ENCODE data around the gene WFDC12. TPM values are rescaled to one million over a fixed set of nuclear protein-coding genes. Genes with fewer than 3 reads are reported as not detected.

The WFDC12 gene
- polyA plus RNA-seq, 4 donors = 0.07 to 0.09 TPM; not detected in 2

DNA sequence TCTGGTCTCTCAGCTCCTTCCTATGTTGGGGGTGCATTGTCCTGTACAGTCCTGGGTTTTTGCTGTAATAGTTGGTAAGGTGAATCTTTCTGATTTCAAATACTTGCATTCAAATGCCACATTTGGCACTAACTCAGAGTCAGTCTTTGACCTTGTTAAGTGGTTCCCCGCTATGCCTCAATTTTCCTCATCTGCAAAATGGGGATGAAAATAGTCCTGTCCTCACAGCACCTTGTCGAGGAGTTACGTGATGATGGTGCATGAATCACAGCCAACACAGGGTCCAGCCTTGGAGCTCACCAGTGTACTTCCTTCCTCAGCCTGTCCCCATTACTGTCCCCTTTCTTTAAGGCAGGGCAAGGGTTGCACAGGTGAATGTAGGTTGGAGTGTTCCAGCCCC lies 10.4 kb downstream of the WFDC12 start:
- Histone ChIP-seq H3K4me1 (ENCODE audit: control insufficient read depth in 3 of 3, insufficient read depth in 2 of 3, low read depth in 1 of 3, low read length in 2 of 3) (peaks cover 0 to 5% (median 0%) of the 10 kb centered on the region in 3 donors), H3K36me3 (ENCODE audit: control insufficient read depth in 3 of 3, insufficient read depth in 2 of 3, low read depth in 1 of 3, low read length in 3 of 3) (no peaks in the 10 kb centered on the region), H3K27me3 (ENCODE audit: control insufficient read depth in 3 of 3, insufficient read depth in 3 of 3, low read length in 3 of 3) (peaks cover 0 to 9% (median 4%) of the 10 kb centered on the region in 3 donors), H3K4me3 (ENCODE audit: low read depth in 1 of 3, low read length in 3 of 3) (no peak overlapping the region), H3K27ac (ENCODE audit: low read depth in 1 of 3, low read length in 2 of 3) (no peak overlapping the region), H3K9me3 (ENCODE audit: control insufficient read depth in 2 of 2, insufficient read depth in 1 of 2, low read depth in 1 of 2, low read length in 1 of 2) (no peaks in the 10 kb centered on the region)
- DNase-seq (no peak), FAIRE-seq (no peak)
- 90 to 95% (median 94%) methylated on average over 3 of the region's 3 CpGs for WGBS, 3 donors

DNA sequence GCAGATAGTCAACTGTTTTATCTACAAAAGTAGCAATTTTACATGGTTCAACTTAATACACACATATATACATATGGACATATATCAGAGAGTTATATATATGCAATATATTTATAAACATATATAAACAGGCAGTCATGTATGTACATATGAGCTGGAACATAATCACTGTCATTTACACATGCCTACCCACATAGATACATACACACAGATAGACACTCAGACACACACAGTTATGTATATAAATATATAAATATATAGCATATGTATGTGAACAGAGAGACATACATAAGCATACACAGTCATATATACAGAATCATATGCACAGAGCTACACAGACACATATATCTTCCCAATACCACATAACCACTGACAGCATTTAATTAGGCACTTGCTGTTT lies 11.5 kb downstream of the WFDC12 start:
- no peaks in the 10 kb centered on the region for H3K36me3 ChIP-seq (ENCODE audit: control insufficient read depth in 3 of 3, insufficient read depth in 2 of 3, low read depth in 1 of 3, low read length in 3 of 3)
- peaks cover 0 to 9% (median 4%) of the 10 kb centered on the region in 3 donors for H3K27me3 ChIP-seq (ENCODE audit: control insufficient read depth in 3 of 3, insufficient read depth in 3 of 3, low read length in 3 of 3)
- FAIRE-seq (no peak), DNase-seq (no peak)
- no peak overlapping the region for H3K4me3 ChIP-seq (ENCODE audit: low read depth in 1 of 3, low read length in 3 of 3)
- no peak overlapping the region for H3K27ac ChIP-seq (ENCODE audit: low read depth in 1 of 3, low read length in 2 of 3)
- peaks cover 0 to 5% (median 0%) of the 10 kb centered on the region in 3 donors for H3K4me1 ChIP-seq (ENCODE audit: control insufficient read depth in 3 of 3, insufficient read depth in 2 of 3, low read depth in 1 of 3, low read length in 2 of 3)
- H3K9me3 ChIP-seq (ENCODE audit: control insufficient read depth in 2 of 2, insufficient read depth in 1 of 2, low read depth in 1 of 2, low read length in 1 of 2) = no peaks in the 10 kb centered on the region

DNA sequence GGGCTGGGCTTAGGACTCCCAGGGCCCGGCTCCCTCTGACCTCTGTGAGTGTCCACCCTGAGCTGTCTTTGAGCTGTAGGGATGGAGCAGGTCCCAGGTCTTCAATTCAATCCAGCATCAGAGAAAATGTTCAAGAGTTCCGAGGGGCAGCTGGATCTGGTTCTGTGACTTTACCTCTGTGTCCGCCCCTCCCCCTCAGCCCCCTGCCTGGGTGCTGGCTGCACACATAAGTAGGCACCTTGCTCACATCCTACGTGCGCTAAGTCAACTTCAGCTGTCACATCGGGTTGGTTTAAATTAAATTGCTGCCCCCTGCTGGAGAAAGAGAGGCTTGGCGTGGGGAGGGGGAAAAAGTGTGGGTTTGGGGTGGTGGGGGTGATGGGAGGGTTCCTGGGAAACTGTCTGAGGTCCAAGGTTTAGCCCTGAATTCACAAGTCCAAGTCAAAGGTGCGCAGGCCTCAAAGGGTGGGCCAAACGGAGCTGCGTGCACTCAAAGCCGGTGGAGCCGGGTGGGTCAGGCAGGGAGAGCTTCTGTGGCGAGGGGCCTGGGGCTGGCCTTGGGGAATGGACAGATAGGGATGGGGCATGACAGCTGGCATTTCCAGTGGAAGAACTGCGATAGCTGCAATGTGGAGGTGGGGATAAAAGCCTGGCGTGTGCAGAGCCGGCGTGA lies 12.3 kb downstream of the WFDC12 start:
- DNase-seq = no peak
- Histone ChIP-seq H3K27ac (ENCODE audit: low read depth in 1 of 3, low read length in 2 of 3) (no peak overlapping the region), H3K9me3 (ENCODE audit: control insufficient read depth in 2 of 2, insufficient read depth in 1 of 2, low read depth in 1 of 2, low read length in 1 of 2) (no peaks in the 10 kb centered on the region), H3K36me3 (ENCODE audit: control insufficient read depth in 3 of 3, insufficient read depth in 2 of 3, low read depth in 1 of 3, low read length in 3 of 3) (no peaks in the 10 kb centered on the region), H3K4me3 (ENCODE audit: low read depth in 1 of 3, low read length in 3 of 3) (no peak overlapping the region), H3K27me3 (ENCODE audit: control insufficient read depth in 3 of 3, insufficient read depth in 3 of 3, low read length in 3 of 3) (peaks cover 0 to 9% (median 7%) of the 10 kb centered on the region in 3 donors), H3K4me1 (ENCODE audit: control insufficient read depth in 3 of 3, insufficient read depth in 2 of 3, low read depth in 1 of 3, low read length in 2 of 3) (peaks cover 0 to 5% (median 0%) of the 10 kb centered on the region in 3 donors)
- WGBS, 3 donors = 52 to 67% (median 64%) methylated on average over 17 of the region's 17 CpGs
- FAIRE-seq = no peak

DNA sequence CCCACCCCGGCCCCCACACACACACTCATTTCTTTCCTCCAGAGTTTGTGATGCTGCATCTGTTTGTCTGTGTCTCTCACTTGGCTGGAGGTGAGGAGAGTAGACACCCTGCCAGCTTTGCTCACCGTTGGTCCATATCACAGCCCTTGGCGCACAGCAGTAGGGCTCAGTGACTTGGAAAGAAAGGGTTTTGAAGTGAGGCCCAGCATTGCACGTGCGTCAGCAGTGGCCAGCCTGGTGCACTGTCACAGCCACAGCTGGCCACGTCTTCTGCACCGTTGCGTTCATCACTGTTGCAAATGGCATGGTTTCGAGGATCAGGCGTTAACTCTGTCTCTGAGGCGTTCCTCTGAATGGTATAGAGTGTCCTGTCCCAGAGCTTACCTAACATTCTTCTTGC lies 13.0 kb downstream of the WFDC12 start:
- Histone ChIP-seq H3K4me3 (ENCODE audit: low read depth in 1 of 3, low read length in 3 of 3) (no peak overlapping the region), H3K9me3 (ENCODE audit: control insufficient read depth in 2 of 2, insufficient read depth in 1 of 2, low read depth in 1 of 2, low read length in 1 of 2) (no peaks in the 10 kb centered on the region), H3K27ac (ENCODE audit: low read depth in 1 of 3, low read length in 2 of 3) (no peak overlapping the region), H3K4me1 (ENCODE audit: control insufficient read depth in 3 of 3, insufficient read depth in 2 of 3, low read depth in 1 of 3, low read length in 2 of 3) (peaks cover 0 to 5% (median 0%) of the 10 kb centered on the region in 3 donors), H3K36me3 (ENCODE audit: control insufficient read depth in 3 of 3, insufficient read depth in 2 of 3, low read depth in 1 of 3, low read length in 3 of 3) (no peaks in the 10 kb centered on the region), H3K27me3 (ENCODE audit: control insufficient read depth in 3 of 3, insufficient read depth in 3 of 3, low read length in 3 of 3) (peaks cover 0 to 9% (median 7%) of the 10 kb centered on the region in 3 donors)
- DNase-seq (no peak), FAIRE-seq (no peak)
- WGBS, 3 donors = 79 to 87% (median 85%) methylated on average over 11 of the region's 11 CpGs

DNA sequence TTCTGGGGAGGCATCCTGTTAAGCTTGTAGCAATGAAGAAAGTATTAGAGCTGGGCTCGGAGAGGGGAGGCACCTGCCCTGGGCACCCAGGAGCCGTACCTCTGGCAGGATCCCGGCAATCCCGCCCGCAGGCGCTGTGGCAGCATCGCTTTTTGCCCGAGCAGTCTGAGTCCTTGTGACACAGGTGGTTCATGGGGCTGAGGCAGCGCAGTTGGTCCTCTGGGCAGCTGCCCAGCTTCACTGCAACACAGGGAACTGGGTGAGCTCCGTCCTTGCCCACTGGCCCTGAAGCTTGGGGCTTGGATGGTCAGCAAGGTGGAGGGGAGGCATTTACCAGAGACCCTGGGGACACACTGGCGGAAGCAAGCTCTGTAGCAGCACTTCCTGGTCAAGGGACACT lies 14.0 kb downstream of the WFDC12 start:
- DNase-seq (no peak), FAIRE-seq (no peak)
- Histone ChIP-seq H3K27ac (ENCODE audit: low read depth in 1 of 3, low read length in 2 of 3) (peak overlapping the region in 1 of 3 donors; percentile 17), H3K36me3 (ENCODE audit: control insufficient read depth in 3 of 3, insufficient read depth in 2 of 3, low read depth in 1 of 3, low read length in 3 of 3) (no peaks in the 10 kb centered on the region), H3K9me3 (ENCODE audit: control insufficient read depth in 2 of 2, insufficient read depth in 1 of 2, low read depth in 1 of 2, low read length in 1 of 2) (no peaks in the 10 kb centered on the region), H3K4me3 (ENCODE audit: low read depth in 1 of 3, low read length in 3 of 3) (no peak overlapping the region), H3K27me3 (ENCODE audit: control insufficient read depth in 3 of 3, insufficient read depth in 3 of 3, low read length in 3 of 3) (peaks cover 0 to 12% (median 7%) of the 10 kb centered on the region in 3 donors), H3K4me1 (ENCODE audit: control insufficient read depth in 3 of 3, insufficient read depth in 2 of 3, low read depth in 1 of 3, low read length in 2 of 3) (peaks cover 0 to 5% (median 0%) of the 10 kb centered on the region in 3 donors)
- 86 to 92% (median 90%) methylated on average over 11 of the region's 11 CpGs for WGBS, 3 donors

DNA sequence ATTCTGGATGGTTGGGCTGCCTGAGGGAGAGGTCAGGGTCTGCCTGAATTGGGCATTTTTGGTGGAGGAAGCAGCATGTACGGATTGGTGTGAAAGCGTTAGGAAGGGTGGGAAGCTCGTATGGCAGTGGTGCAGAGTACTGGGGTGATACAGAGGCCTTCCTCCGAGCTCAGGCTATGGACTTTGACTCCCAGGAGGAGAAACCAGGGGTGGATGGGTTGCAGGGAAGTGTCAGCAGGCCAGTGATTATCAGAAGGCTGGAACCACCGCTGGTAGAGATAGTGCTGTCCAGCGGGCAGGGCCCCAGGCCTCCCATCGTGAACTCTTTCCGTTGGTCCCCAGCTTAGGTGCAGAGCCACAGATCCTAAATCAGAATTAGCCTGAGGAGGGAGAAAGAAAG lies 14.6 kb downstream of the WFDC12 start:
- FAIRE-seq (no peak), DNase-seq (peak in 1 of 2 donors; percentile 58)
- Histone ChIP-seq H3K4me3 (ENCODE audit: low read depth in 1 of 3, low read length in 3 of 3) (no peak overlapping the region), H3K9me3 (ENCODE audit: control insufficient read depth in 2 of 2, insufficient read depth in 1 of 2, low read depth in 1 of 2, low read length in 1 of 2) (no peaks in the 10 kb centered on the region), H3K27ac (ENCODE audit: low read depth in 1 of 3, low read length in 2 of 3) (peak overlapping the region in 1 of 3 donors; percentile 17), H3K4me1 (ENCODE audit: control insufficient read depth in 3 of 3, insufficient read depth in 2 of 3, low read depth in 1 of 3, low read length in 2 of 3) (peaks cover 0 to 5% (median 0%) of the 10 kb centered on the region in 3 donors), H3K36me3 (ENCODE audit: control insufficient read depth in 3 of 3, insufficient read depth in 2 of 3, low read depth in 1 of 3, low read length in 3 of 3) (no peaks in the 10 kb centered on the region), H3K27me3 (ENCODE audit: control insufficient read depth in 3 of 3, insufficient read depth in 3 of 3, low read length in 3 of 3) (peaks cover 0 to 12% (median 3%) of the 10 kb centered on the region in 3 donors)
- 53 to 67% (median 63%) methylated on average over 8 of the region's 8 CpGs for WGBS, 3 donors

DNA sequence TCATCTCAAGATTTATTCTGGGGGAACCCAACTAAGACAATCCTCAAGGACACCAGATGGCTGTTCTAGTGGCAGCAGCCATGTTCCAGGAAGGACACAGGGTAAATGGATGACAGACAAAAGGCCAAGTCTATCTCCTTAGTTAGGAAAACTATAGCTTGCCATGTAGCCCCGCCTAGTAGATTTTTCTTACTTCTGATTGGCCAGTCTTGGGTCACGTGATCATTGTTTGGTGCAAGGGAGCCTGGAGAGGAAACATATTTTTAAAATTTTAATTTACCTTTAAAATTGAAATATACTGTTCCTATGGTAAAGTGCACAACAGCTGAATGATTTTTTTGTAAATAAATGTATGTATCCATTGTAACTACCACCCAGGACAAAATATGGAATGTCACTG lies 18.9 kb downstream of the WFDC12 start:
- FAIRE-seq (no peak), DNase-seq (no peak)
- no peaks in the 10 kb centered on the region for H3K36me3 ChIP-seq (ENCODE audit: control insufficient read depth in 3 of 3, insufficient read depth in 2 of 3, low read depth in 1 of 3, low read length in 3 of 3)
- H3K27ac ChIP-seq (ENCODE audit: low read depth in 1 of 3, low read length in 2 of 3) = no peak overlapping the region
- 83 to 93% (median 88%) methylated on average over 2 of the region's 2 CpGs for WGBS, 3 donors
- H3K27me3 ChIP-seq (ENCODE audit: control insufficient read depth in 3 of 3, insufficient read depth in 3 of 3, low read length in 3 of 3) = peaks cover 0 to 26% (median 3%) of the 10 kb centered on the region in 3 donors
- peaks cover 0 to 12% (median 2%) of the 10 kb centered on the region in 3 donors for H3K4me1 ChIP-seq (ENCODE audit: control insufficient read depth in 3 of 3, insufficient read depth in 2 of 3, low read depth in 1 of 3, low read length in 2 of 3)
- no peak overlapping the region for H3K4me3 ChIP-seq (ENCODE audit: low read depth in 1 of 3, low read length in 3 of 3)
- no peaks in the 10 kb centered on the region for H3K9me3 ChIP-seq (ENCODE audit: control insufficient read depth in 2 of 2, insufficient read depth in 1 of 2, low read depth in 1 of 2, low read length in 1 of 2)

DNA sequence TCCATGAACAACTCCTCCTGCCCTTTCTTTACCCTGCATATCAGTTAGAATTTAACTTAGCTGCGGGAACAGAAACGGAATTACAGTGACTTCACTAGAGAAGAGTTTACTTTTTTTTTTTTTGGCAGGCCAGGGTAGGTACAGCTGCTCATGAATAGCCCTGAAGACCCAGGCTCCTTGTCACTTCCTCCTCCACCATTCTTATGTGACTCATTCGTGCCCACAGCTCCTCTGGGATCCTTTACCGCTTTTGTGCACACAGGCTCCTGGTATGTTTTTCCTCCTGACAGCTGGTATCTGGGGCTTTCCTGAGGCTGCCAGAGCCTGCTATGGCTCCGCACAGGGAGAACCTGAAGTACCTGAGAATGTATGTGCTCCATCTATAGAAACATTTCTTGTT lies 19.5 kb downstream of the WFDC12 start:
- Histone ChIP-seq H3K27me3 (ENCODE audit: control insufficient read depth in 3 of 3, insufficient read depth in 3 of 3, low read length in 3 of 3) (peaks cover 0 to 32% (median 6%) of the 10 kb centered on the region in 3 donors), H3K4me3 (ENCODE audit: low read depth in 1 of 3, low read length in 3 of 3) (no peak overlapping the region), H3K27ac (ENCODE audit: low read depth in 1 of 3, low read length in 2 of 3) (no peak overlapping the region), H3K9me3 (ENCODE audit: control insufficient read depth in 2 of 2, insufficient read depth in 1 of 2, low read depth in 1 of 2, low read length in 1 of 2) (no peaks in the 10 kb centered on the region), H3K4me1 (ENCODE audit: control insufficient read depth in 3 of 3, insufficient read depth in 2 of 3, low read depth in 1 of 3, low read length in 2 of 3) (peaks cover 0 to 12% (median 2%) of the 10 kb centered on the region in 3 donors), H3K36me3 (ENCODE audit: control insufficient read depth in 3 of 3, insufficient read depth in 2 of 3, low read depth in 1 of 3, low read length in 3 of 3) (no peaks in the 10 kb centered on the region)
- DNase-seq = no peak
- FAIRE-seq = no peak
- 51 to 55% (median 51%) methylated on average over 5 of the region's 5 CpGs for WGBS, 3 donors

DNA sequence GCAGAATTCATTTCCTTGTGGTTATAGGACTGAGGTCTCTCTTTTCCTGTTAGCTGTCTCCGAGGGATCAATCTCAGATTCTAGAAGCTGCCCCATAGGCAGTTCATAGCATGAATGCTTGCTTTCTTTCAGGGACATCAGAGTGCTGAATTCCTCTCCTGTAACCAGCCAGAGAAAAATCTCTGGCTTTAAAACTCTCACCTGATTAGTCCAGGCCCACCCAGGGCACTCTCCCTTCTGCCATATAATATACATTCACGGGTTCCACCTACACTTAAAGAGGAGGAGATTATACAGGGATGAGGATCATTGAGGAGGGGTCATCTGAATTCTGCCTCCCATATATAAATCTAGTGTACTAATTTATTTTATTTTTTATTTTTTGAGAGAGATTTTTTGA lies 21.2 kb downstream of the WFDC12 start:
- Histone ChIP-seq H3K27me3 (ENCODE audit: control insufficient read depth in 3 of 3, insufficient read depth in 3 of 3, low read length in 3 of 3) (peaks cover 0 to 46% (median 6%) of the 10 kb centered on the region in 3 donors), H3K36me3 (ENCODE audit: control insufficient read depth in 3 of 3, insufficient read depth in 2 of 3, low read depth in 1 of 3, low read length in 3 of 3) (no peaks in the 10 kb centered on the region), H3K4me1 (ENCODE audit: control insufficient read depth in 3 of 3, insufficient read depth in 2 of 3, low read depth in 1 of 3, low read length in 2 of 3) (peaks cover 0 to 7% (median 2%) of the 10 kb centered on the region in 3 donors), H3K9me3 (ENCODE audit: control insufficient read depth in 2 of 2, insufficient read depth in 1 of 2, low read depth in 1 of 2, low read length in 1 of 2) (no peaks in the 10 kb centered on the region), H3K27ac (ENCODE audit: low read depth in 1 of 3, low read length in 2 of 3) (no peak overlapping the region), H3K4me3 (ENCODE audit: low read depth in 1 of 3, low read length in 3 of 3) (no peak overlapping the region)
- FAIRE-seq (no peak), DNase-seq (no peak)
- WGBS, 3 donors = 72 to 84% (median 81%) methylated on average over 2 of the region's 2 CpGs
